ENCODE data around the gene TCP11L2.

The TCP11L2 gene

DNA sequence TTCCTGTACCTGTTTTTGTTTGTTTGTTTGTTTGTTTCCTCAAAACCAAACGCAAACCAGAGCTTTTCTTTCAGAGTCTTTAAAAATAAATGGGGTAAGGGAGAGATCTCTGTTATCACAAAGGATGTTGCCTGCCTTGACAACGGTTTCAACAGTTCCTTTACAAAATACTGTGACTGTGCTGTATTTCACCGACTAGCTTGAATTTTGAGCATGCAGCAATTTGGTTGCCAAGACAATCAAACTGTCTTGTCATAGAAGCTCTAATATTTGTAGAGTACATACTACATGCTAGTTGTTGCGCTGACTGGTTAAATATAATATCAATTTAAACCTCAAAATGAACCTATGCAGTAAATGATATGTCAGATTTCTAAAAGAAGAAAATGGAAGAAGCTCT, 22.4 kb upstream of the TCP11L2 start:
- Histone ChIP-seq H3K27ac (no peak overlapping the region), H2AFZ (ENCODE audit: low read depth) (no peak overlapping the region)
- TF ChIP-seq, protein P1, sequence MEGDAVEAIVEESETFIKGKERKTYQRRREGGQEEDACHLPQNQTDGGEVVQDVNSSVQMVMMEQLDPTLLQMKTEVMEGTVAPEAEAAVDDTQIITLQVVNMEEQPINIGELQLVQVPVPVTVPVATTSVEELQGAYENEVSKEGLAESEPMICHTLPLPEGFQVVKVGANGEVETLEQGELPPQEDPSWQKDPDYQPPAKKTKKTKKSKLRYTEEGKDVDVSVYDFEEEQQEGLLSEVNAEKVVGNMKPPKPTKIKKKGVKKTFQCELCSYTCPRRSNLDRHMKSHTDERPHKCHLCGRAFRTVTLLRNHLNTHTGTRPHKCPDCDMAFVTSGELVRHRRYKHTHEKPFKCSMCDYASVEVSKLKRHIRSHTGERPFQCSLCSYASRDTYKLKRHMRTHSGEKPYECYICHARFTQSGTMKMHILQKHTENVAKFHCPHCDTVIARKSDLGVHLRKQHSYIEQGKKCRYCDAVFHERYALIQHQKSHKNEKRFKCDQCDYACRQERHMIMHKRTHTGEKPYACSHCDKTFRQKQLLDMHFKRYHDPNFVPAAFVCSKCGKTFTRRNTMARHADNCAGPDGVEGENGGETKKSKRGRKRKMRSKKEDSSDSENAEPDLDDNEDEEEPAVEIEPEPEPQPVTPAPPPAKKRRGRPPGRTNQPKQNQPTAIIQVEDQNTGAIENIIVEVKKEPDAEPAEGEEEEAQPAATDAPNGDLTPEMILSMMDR (conservative IDR thresholded peaks at IDR 0.05; ENCODE audit: low read depth, low read length): no peak

DNA sequence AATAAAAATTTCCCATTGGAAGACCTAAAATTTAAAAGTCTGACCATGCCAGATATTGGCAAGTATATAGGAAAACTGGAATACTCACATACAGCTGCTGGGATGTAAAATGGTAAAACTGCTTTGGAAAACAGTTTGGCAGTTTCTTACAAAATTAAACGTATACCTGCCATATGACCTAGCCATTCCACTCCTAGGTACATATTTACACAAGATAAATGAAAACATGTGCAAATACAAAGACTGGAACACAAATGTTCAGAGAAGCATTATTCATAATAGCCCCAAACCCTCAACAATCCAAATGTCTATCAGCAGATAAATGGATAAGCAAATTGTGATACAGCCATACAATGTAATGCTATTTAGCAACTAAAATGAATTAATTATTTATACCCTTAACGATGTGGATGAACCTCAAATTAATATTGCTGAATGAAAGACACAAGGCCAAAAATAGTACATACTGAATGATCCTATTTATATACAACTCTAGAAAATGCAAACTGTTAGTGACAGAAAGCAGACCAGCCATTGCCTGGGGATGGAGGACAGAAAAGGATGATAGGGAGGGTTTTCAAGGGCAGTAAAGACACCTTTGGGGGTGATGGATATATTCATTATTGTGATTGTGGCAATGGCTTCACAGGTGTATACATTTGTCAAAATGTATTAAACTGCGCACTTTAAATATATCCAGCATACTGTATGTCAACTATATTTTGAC, 21.3 kb upstream of the TCP11L2 start:
- H3K27ac ChIP-seq: no peak overlapping the region
- H3K79me2 ChIP-seq (ENCODE audit: insufficient read depth, low read depth): no peaks in the 10 kb centered on the region
- H3K4me1 ChIP-seq (ENCODE audit: low read depth, poor library complexity, severe bottlenecking): no peaks in the 10 kb centered on the region
- no peak overlapping the region for H3K9ac ChIP-seq
- no peaks in the 10 kb centered on the region for H3K36me3 ChIP-seq (ENCODE audit: insufficient read depth)
- H3K4me2 ChIP-seq: no peak overlapping the region
- TF ChIP-seq, protein P1 (conservative IDR thresholded peaks at IDR 0.05; ENCODE audit: low read depth, low read length): no peak
- H2AFZ ChIP-seq (ENCODE audit: low read depth): no peak overlapping the region
- no peaks in the 10 kb centered on the region for H4K20me1 ChIP-seq (ENCODE audit: insufficient read depth)
- H3K27me3 ChIP-seq (ENCODE audit: insufficient read depth, low read depth): no peaks in the 10 kb centered on the region
- H3K4me3 ChIP-seq (IDR thresholded peaks at IDR 0.05; ENCODE audit: insufficient read depth, low read depth, low read length): no peak overlapping the region

More for the DNA sequence above, 22.4 kb upstream of the TCP11L2 start:
- Histone ChIP-seq H3K27me3 (ENCODE audit: insufficient read depth, low read depth) (no peaks in the 10 kb centered on the region), H3K9ac (no peak overlapping the region), H3K36me3 (ENCODE audit: insufficient read depth) (no peaks in the 10 kb centered on the region), H3K79me2 (ENCODE audit: insufficient read depth, low read depth) (no peaks in the 10 kb centered on the region), H3K4me3 (IDR thresholded peaks at IDR 0.05; ENCODE audit: insufficient read depth, low read depth, low read length) (no peak overlapping the region), H4K20me1 (ENCODE audit: insufficient read depth) (no peaks in the 10 kb centered on the region), H3K4me2 (no peak overlapping the region), H3K4me1 (ENCODE audit: low read depth, poor library complexity, severe bottlenecking) (no peaks in the 10 kb centered on the region)

DNA sequence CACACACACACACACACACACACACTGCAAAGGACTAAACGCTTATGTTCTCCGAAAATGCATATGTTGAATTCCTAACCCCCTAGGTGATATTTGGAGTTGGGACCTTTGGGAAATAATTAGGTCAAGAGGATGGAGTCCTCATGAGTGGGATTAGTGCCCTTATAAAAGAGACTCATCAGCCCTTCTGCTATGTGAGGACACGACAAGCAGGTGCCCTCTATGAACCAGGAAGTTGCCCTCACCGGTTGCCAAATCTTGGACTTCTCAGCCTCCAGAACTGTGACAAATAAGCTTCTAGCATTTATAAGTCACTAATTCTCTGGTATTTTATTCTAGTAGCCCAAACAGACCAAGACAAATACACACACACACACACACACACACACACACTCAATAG, 20.7 kb upstream of the TCP11L2 start:
- Histone ChIP-seq H3K36me3 (ENCODE audit: insufficient read depth) (no peaks in the 10 kb centered on the region), H3K9ac (no peak overlapping the region), H3K27me3 (ENCODE audit: insufficient read depth, low read depth) (no peaks in the 10 kb centered on the region), H3K79me2 (ENCODE audit: insufficient read depth, low read depth) (no peaks in the 10 kb centered on the region), H3K4me3 (IDR thresholded peaks at IDR 0.05; ENCODE audit: insufficient read depth, low read depth, low read length) (no peak overlapping the region), H3K4me1 (ENCODE audit: low read depth, poor library complexity, severe bottlenecking) (no peaks in the 10 kb centered on the region), H2AFZ (ENCODE audit: low read depth) (no peak overlapping the region), H3K4me2 (no peak overlapping the region), H4K20me1 (ENCODE audit: insufficient read depth) (no peaks in the 10 kb centered on the region), H3K27ac (no peak overlapping the region)
- TF ChIP-seq, protein P1 (conservative IDR thresholded peaks at IDR 0.05; ENCODE audit: low read depth, low read length): no peak

DNA sequence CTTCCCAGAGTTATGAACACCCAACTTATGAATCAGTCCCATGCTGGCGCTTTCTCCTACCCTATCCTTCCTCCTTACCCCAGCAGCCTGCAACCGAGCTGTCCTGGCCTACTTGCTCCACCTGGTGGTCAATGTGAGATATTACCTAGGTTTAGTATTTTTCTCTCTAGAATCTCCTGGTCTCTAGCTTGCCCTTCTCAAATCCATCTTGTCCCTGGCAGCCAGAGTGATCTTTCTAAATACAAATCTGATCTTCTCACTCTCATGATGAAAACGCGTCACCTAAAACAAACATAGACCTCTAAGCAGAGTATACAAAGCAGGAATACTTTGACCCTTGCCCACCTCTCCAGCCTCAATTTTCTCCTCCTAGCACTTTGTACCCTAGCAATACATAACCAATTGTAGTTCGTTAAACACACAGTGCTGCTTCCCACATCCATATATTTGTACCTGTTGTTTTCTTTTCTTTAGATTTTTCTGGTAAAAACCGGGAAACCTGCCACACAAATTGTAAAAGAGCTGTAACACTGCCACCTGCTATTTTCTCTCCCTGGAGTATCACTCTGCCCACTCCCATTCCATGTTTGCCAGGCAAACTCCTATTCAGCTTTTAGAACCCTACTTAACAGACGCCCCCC, 20.0 kb upstream of the TCP11L2 start:
- H4K20me1 ChIP-seq (ENCODE audit: insufficient read depth): no peaks in the 10 kb centered on the region
- no peak overlapping the region for H3K27ac ChIP-seq
- H3K36me3 ChIP-seq (ENCODE audit: insufficient read depth): no peaks in the 10 kb centered on the region
- H3K4me2 ChIP-seq: no peak overlapping the region
- TF ChIP-seq, protein P1 (conservative IDR thresholded peaks at IDR 0.05; ENCODE audit: low read depth, low read length): peak; percentile 87
- H3K4me3 ChIP-seq (IDR thresholded peaks at IDR 0.05; ENCODE audit: insufficient read depth, low read depth, low read length): no peak overlapping the region
- H3K27me3 ChIP-seq (ENCODE audit: insufficient read depth, low read depth): no peaks in the 10 kb centered on the region
- H3K4me1 ChIP-seq (ENCODE audit: low read depth, poor library complexity, severe bottlenecking): no peaks in the 10 kb centered on the region
- no peaks in the 10 kb centered on the region for H3K79me2 ChIP-seq (ENCODE audit: insufficient read depth, low read depth)
- H2AFZ ChIP-seq (ENCODE audit: low read depth): no peak overlapping the region
- no peak overlapping the region for H3K9ac ChIP-seq
